H9 (cell line): ENCODE data around the gene CST6. TPM values are rescaled to one million over a fixed set of nuclear protein-coding genes. Genes with fewer than 3 reads are reported as not detected.

Source experiments
- DNase-seq: peaks from one replicate; pipeline ENCODE4 v3.0.0-alpha.2; 2017
- H2AFZ ChIP-seq: one replicate; pipeline ENCODE4 v1.6.1; 2013; ENCODE audit warnings: mild to moderate bottlenecking, low read length, control low read depth, moderate library complexity
- H2AK5ac ChIP-seq: 2 replicates; pipeline ENCODE4 v1.6.1; 2013; ENCODE audit warnings: low read length, control low read depth, mixed read lengths; ENCODE audit not compliant: insufficient read length
- H2BK120ac ChIP-seq: one replicate; pipeline ENCODE4 v1.6.1; 2013; ENCODE audit warnings: low read depth, mild to moderate bottlenecking, low read length, control low read depth, inconsistent platforms; ENCODE audit not compliant: poor library complexity, severe bottlenecking
- H2BK12ac ChIP-seq: 2 replicates; pipeline ENCODE4 v1.6.1; 2013; ENCODE audit warnings: low read length, control low read depth, mixed read lengths, low read depth; ENCODE audit not compliant: insufficient read length
- H2BK15ac ChIP-seq: 2 replicates; pipeline ENCODE4 v1.6.1; 2013; ENCODE audit warnings: low read depth, low read length, control low read depth
- H2BK20ac ChIP-seq: one replicate; pipeline ENCODE4 v1.6.1; 2013; ENCODE audit warnings: low read depth, mild to moderate bottlenecking, low read length, control low read depth, inconsistent platforms; ENCODE audit not compliant: poor library complexity, severe bottlenecking
- H2BK5ac ChIP-seq: 2 replicates; pipeline ENCODE4 v1.6.1; 2013; ENCODE audit warnings: low read length, control low read depth, mixed read lengths; ENCODE audit not compliant: insufficient read length
- H3K14ac ChIP-seq: 2 replicates; pipeline ENCODE4 v1.6.1; 2013; ENCODE audit warnings: low read length, control low read depth; ENCODE audit not compliant: insufficient read depth
- H3K18ac ChIP-seq: 2 replicates; pipeline ENCODE4 v1.6.1; 2013; ENCODE audit warnings: low read depth, mild to moderate bottlenecking, mixed read lengths, low read length, control low read depth; ENCODE audit not compliant: insufficient read length
- H3K23ac ChIP-seq: 2 replicates; pipeline ENCODE4 v1.6.1; 2013; ENCODE audit warnings: low read length, control low read depth, mixed read lengths, low read depth; ENCODE audit not compliant: insufficient read length
- H3K23me2 ChIP-seq: 2 replicates; pipeline ENCODE4 v1.6.1; 2013; ENCODE audit warnings: low read depth, mild to moderate bottlenecking, mixed read lengths, low read length, control low read depth; ENCODE audit not compliant: insufficient read length, poor library complexity, severe bottlenecking
- H3K27ac ChIP-seq: 2 replicates; pipeline ENCODE4 v1.5.1; 2013; ENCODE audit warnings: low read length, control low read depth, mixed read lengths, low read depth; ENCODE audit not compliant: insufficient read length
- H3K27me3 ChIP-seq: 2 replicates; pipeline ENCODE4 v1.6.1; 2013; ENCODE audit warnings: low read length, control low read depth, inconsistent platforms; ENCODE audit not compliant: insufficient read depth
- H3K4ac ChIP-seq: 2 replicates; pipeline ENCODE4 v1.6.1; 2013; ENCODE audit warnings: low read depth, mild to moderate bottlenecking, control low read depth, inconsistent platforms, low read length, moderate library complexity
- H3K4me1 ChIP-seq: 2 replicates; pipeline ENCODE4 v1.6.1; 2013; ENCODE audit warnings: low read length, control low read depth, inconsistent platforms; ENCODE audit not compliant: insufficient read depth
- H3K4me2 ChIP-seq: 2 replicates; pipeline ENCODE4 v1.6.1; 2013; ENCODE audit warnings: low read length, control low read depth, mixed read lengths; ENCODE audit not compliant: insufficient read length, insufficient read depth
- H3K56ac ChIP-seq: 2 replicates; pipeline ENCODE4 v1.6.1; 2013; ENCODE audit warnings: low read depth, mild to moderate bottlenecking, mixed read lengths, low read length, control low read depth; ENCODE audit not compliant: insufficient read length
- H3K79me1 ChIP-seq: 2 replicates; pipeline ENCODE4 v1.6.1; 2013; ENCODE audit warnings: low read depth, mild to moderate bottlenecking, moderate library complexity, low read length, control low read depth, inconsistent platforms; ENCODE audit not compliant: insufficient read depth, poor library complexity, severe bottlenecking
- H3K79me2 ChIP-seq: 2 replicates; pipeline ENCODE4 v1.6.1; 2013; ENCODE audit warnings: low read length, control low read depth, inconsistent platforms; ENCODE audit not compliant: insufficient read depth
- H3K9ac ChIP-seq: 2 replicates; pipeline ENCODE4 v1.6.1; 2013; ENCODE audit warnings: low read length, control low read depth, mixed read lengths; ENCODE audit not compliant: insufficient read length; ENCODE audit errors: extremely low read depth
- H3K9me3 ChIP-seq: one replicate; pipeline ENCODE4 v1.6.1; 2013; ENCODE audit warnings: low read depth, low read length, inconsistent platforms; ENCODE audit not compliant: control insufficient read depth
- H3T11ph ChIP-seq: one replicate; pipeline ENCODE4 v1.6.1; 2013; ENCODE audit warnings: mild to moderate bottlenecking, low read length, control low read depth, inconsistent platforms
- H4K20me1 ChIP-seq: one replicate; pipeline ENCODE4 v1.6.1; 2013; ENCODE audit not compliant: control insufficient read depth, insufficient read length, insufficient read depth
- H4K5ac ChIP-seq: 2 replicates; pipeline ENCODE4 v1.6.1; 2013; ENCODE audit warnings: low read depth, mild to moderate bottlenecking, mixed read lengths, low read length, control low read depth; ENCODE audit not compliant: insufficient read length
- H4K8ac ChIP-seq: replicated peaks from 2 replicates; pipeline ENCODE4 v1.6.1; 2013; ENCODE audit warnings: low read length, control low read depth, mixed read lengths, low read depth; ENCODE audit not compliant: insufficient read length
- H4K91ac ChIP-seq: 2 replicates; pipeline ENCODE4 v1.6.1; 2013; ENCODE audit warnings: low read depth, mild to moderate bottlenecking, moderate library complexity, mixed read lengths, low read length, control low read depth; ENCODE audit not compliant: insufficient read length
- H3K27ac Mint-ChIP-seq, 3 experiments: 2 replicates in 2 of 3; 3 replicates in 1 of 3; pipeline ENCODE4 v1.8.0; 2020 to 2021; ENCODE audit warnings: mixed read lengths in 3 of 3, mild to moderate bottlenecking in 1 of 3, moderate library complexity in 1 of 3
- H3K27me3 Mint-ChIP-seq: 2 replicates; pipeline ENCODE4 v1.8.0; 2021; ENCODE audit warnings: low read depth, mild to moderate bottlenecking, moderate library complexity, mixed read lengths
- H3K36me3 Mint-ChIP-seq, 3 experiments: 2 replicates in 2 of 3; 3 replicates in 1 of 3; pipeline ENCODE4 v1.8.0; 2020 to 2021; ENCODE audit warnings: low read depth in 3 of 3, mixed read lengths in 3 of 3; ENCODE audit not compliant: insufficient read depth in 1 of 3
- H3K4me1 Mint-ChIP-seq, 2 experiments: 2 replicates each; pipeline ENCODE4 v1.8.0; 2020; ENCODE audit warnings: mixed read lengths in 2 of 2
- H3K4me3 Mint-ChIP-seq, 2 experiments: 2 replicates in 1 of 2; 3 replicates in 1 of 2; pipeline ENCODE4 v1.8.0; 2020 to 2021; ENCODE audit warnings: mild to moderate bottlenecking in 2 of 2, mixed read lengths in 2 of 2, moderate library complexity in 1 of 2
- H3K9me3 Mint-ChIP-seq, 2 experiments: 2 replicates in 1 of 2; 3 replicates in 1 of 2; pipeline ENCODE4 v1.8.0; 2020; ENCODE audit warnings: mild to moderate bottlenecking in 2 of 2, mixed read lengths in 2 of 2, moderate library complexity in 1 of 2
- WGBS: extraction: QIAGEN DNeasy Blood & Tissue Kit; methylation state at CpG from one replicate; pipeline ENCODE4 v1.1.7; 2013; ENCODE audit warnings: missing lambda C conversion rate, low lambda C conversion rate, mixed read lengths; ENCODE audit not compliant: insufficient read length; ENCODE audit errors: extremely low coverage; 5-methylcytosine and 5-hydroxymethylcytosine counted together
- total RNA-seq: library from RNA; stranded (reverse); gene quantifications from 2 replicates; pipeline ENCODE4 v1.2.1, GENCODE V29; 2021
- TF ChIP-seq, protein P1 (sequence below): fragments of 200-600 bp; sonication (generic); conservative IDR thresholded peaks from 3 replicates; pipeline ENCODE4 v1.8.0; 2021; ENCODE audit warnings: antibody characterized with exemption, mild to moderate bottlenecking

CST6 gene
- total RNA-seq, 1 experiment from 2014 or later, result not detected

DNA sequence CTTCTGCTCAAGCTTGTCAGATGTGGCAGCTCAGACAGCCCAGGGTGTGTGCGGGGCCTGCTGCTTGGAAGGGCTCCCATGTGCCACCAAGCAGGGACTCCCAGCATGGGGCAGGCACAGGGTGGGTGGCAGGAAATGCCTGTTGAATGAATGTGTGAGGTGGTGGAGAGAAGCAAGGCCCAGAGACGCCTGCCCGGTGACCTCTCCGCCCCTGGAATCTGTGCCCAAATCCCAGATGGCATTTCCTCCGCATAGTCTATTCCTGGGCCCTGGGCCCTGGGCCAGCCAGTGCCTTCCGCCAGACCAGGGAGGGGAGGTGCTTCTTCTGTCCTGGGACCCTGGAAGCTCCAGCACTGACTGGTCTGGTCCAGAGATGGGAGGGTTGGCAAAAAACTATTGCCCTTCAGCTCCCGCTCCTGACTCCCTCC, 3.7 kb downstream of the CST6 start:
- peaks cover 8% of the 10 kb centered on the region for H3K23me2 ChIP-seq
- no peak overlapping the region for H2BK15ac ChIP-seq
- Mint-ChIP-seq H3K4me1 (peaks cover 0 to 2% of the 10 kb centered on the region in 2 experiments; a peak in 2 of 4 replicates), H3K9me3 (no peaks in the 10 kb centered on the region), H3K4me3 (no peak overlapping the region), H3K27me3 (peaks cover 4% of the 10 kb centered on the region), H3K36me3 (no peaks in the 10 kb centered on the region; a peak in 1 of 7 replicates), H3K27ac (no peak overlapping the region)
- H3K23ac ChIP-seq, result no peak overlapping the region
- WGBS, result no CpG with 5 or more reads among the region's 7 CpGs
- no peak overlapping the region for H2BK120ac ChIP-seq
- no peaks in the 10 kb centered on the region for H3K79me2 ChIP-seq
- no peak overlapping the region for H3K4ac ChIP-seq
- H3K9ac ChIP-seq, result no peak overlapping the region
- H3K27ac ChIP-seq, result no peak overlapping the region
- TF ChIP-seq, protein P1, sequence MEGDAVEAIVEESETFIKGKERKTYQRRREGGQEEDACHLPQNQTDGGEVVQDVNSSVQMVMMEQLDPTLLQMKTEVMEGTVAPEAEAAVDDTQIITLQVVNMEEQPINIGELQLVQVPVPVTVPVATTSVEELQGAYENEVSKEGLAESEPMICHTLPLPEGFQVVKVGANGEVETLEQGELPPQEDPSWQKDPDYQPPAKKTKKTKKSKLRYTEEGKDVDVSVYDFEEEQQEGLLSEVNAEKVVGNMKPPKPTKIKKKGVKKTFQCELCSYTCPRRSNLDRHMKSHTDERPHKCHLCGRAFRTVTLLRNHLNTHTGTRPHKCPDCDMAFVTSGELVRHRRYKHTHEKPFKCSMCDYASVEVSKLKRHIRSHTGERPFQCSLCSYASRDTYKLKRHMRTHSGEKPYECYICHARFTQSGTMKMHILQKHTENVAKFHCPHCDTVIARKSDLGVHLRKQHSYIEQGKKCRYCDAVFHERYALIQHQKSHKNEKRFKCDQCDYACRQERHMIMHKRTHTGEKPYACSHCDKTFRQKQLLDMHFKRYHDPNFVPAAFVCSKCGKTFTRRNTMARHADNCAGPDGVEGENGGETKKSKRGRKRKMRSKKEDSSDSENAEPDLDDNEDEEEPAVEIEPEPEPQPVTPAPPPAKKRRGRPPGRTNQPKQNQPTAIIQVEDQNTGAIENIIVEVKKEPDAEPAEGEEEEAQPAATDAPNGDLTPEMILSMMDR, result no peak
- H2BK12ac ChIP-seq, result no peak overlapping the region
- H2AK5ac ChIP-seq, result no peak overlapping the region
- H3K27me3 ChIP-seq, result peaks cover 4% of the 10 kb centered on the region; the same call in 1 of the 2 replicates
- H4K91ac ChIP-seq, result no peak overlapping the region
- no peaks in the 10 kb centered on the region for H4K20me1 ChIP-seq
- no peaks in the 10 kb centered on the region for H3K4me1 ChIP-seq
- no peak for DNase-seq
- no peak overlapping the region for H3K4me2 ChIP-seq
- H3K14ac ChIP-seq, result no peak overlapping the region
- H2BK20ac ChIP-seq, result no peak overlapping the region
- H4K5ac ChIP-seq, result no peak overlapping the region
- no peaks in the 10 kb centered on the region for H3K79me1 ChIP-seq
- no peak overlapping the region for H2BK5ac ChIP-seq
- no peaks in the 10 kb centered on the region for H3K9me3 ChIP-seq
- H2AFZ ChIP-seq, result no peak overlapping the region
- H4K8ac ChIP-seq, result no peak overlapping the region
- H3K56ac ChIP-seq, result no peak overlapping the region
- no peak overlapping the region for H3T11ph ChIP-seq
- H3K18ac ChIP-seq, result no peak overlapping the region
